K562 (cell line): ENCODE measurements around the gene PNCK. TPM values are rescaled to one million over a fixed set of nuclear protein-coding genes. Genes with fewer than 3 reads are reported as not detected.

Source experiments
- BHLHE40 ChIP-seq: IDR thresholded peaks from 2 replicates; pipeline ENCODE4 v1.6.1; 2011; ENCODE audit warnings: low read length, improper control_type of control experiment
- CAMTA2 ChIP-seq: fragments of 250-450 bp; sonication (Bioruptor Pico); conservative IDR thresholded peaks from 2 replicates; pipeline ENCODE4 v1.5.1; 2022
- ELF1 ChIP-seq: fragments of 200-800 bp; sonication (Bioruptor generic); IDR thresholded peaks from 2 replicates; pipeline ENCODE4 v1.6.1; 2016; ENCODE audit warnings: missing genetic modification characterization, missing compliant biosample characterization
- FOXJ2 ChIP-seq: fragments of 200-800 bp; sonication (Bioruptor generic); IDR thresholded peaks from 2 replicates; pipeline ENCODE4 v1.6.1; 2016; ENCODE audit warnings: missing genetic modification characterization, missing compliant biosample characterization
- GABPB1 ChIP-seq: sonication (generic); formaldehyde crosslinking; IDR thresholded peaks from 2 replicates; pipeline ENCODE4 v1.8.0; 2022; ENCODE audit warnings: mild to moderate bottlenecking, missing genetic modification reagents
- NCOA6 ChIP-seq: fragments of 450-650 bp; IDR thresholded peaks from 2 replicates; pipeline ENCODE4 v1.6.1; 2017; ENCODE audit warnings: mild to moderate bottlenecking
- RAD51 ChIP-seq: fragments of 450-650 bp; IDR thresholded peaks from 2 replicates; pipeline ENCODE4 v1.7.1; 2016; ENCODE audit warnings: low read depth, mild to moderate bottlenecking, borderline replicate concordance
- RB1 ChIP-seq: fragments of 450-650 bp; IDR thresholded peaks from 2 replicates; pipeline ENCODE4 v1.6.1; 2017; ENCODE audit warnings: low read depth, mild to moderate bottlenecking
- ZEB2 ChIP-seq: fragments of 450-650 bp; IDR thresholded peaks from 2 replicates; pipeline ENCODE4 v1.6.1; 2016
- ZFP1 ChIP-seq: fragments of 450-650 bp; formaldehyde crosslinking; IDR thresholded peaks from 2 replicates; pipeline ENCODE4 v1.4.0; 2020; ENCODE audit warnings: mild to moderate bottlenecking, mixed read lengths
- ZSCAN29 ChIP-seq: fragments of 450-650 bp; IDR thresholded peaks from 2 replicates; pipeline ENCODE4 v1.6.1; 2017
- polyA plus RNA-seq, 8 experiments: library from polyadenylated mRNA; depleted of rRNA in 4 of 8; stranded (reverse) in 5 of 8; unstranded in 3 of 8; fragments of >200 nt; fragmentation: Nextera tagmentation in 2 of 8; fragmentation: Illumina TruSeq in 1 of 8; extraction: Ambion mirVana in 2 of 8; extraction: Trizol in 1 of 8; gene quantifications; 2 replicates each; pipeline versions ENCODE4 v1.2.1 to v1.2.3, GENCODE V29; 2011 to 2014; ENCODE audit warnings: inconsistent platforms in 1 of 8, missing spikeins in 1 of 8
- total RNA-seq, 7 experiments: library from RNA; depleted of rRNA in 6 of 7; stranded (reverse); fragments of >200 nt in 6 of 7; fragmentation: Illumina TruSeq in 2 of 7; extraction: Trizol in 2 of 7; gene quantifications; 2 replicates each; pipeline versions ENCODE4 v1.2.1 to v1.2.3, GENCODE V29; 2011 to 2021; ENCODE audit warnings: low replicate concordance in 1 of 7
- TF ChIP-seq, protein P1 (sequence below), 2 experiments: fragments of 450-650 bp; formaldehyde crosslinking in 1 of 2; IDR thresholded peaks; 2 replicates each; pipeline versions ENCODE4 v1.4.0 to v1.6.1; 2014 to 2020; ENCODE audit warnings: mild to moderate bottlenecking in 2 of 2, borderline replicate concordance in 1 of 2, low read depth in 1 of 2
- TF ChIP-seq, protein P2 (sequence below): sonication (generic); formaldehyde crosslinking; IDR thresholded peaks from 2 replicates; pipeline ENCODE4 v1.8.0; 2022; ENCODE audit warnings: mild to moderate bottlenecking, missing genetic modification reagents
- TF ChIP-seq, protein P3 (sequence below): sonication (generic); formaldehyde crosslinking; IDR thresholded peaks from 2 replicates; pipeline ENCODE4 v1.8.1; 2023; ENCODE audit warnings: mild to moderate bottlenecking, missing genetic modification reagents, moderate library complexity
- TF ChIP-seq, protein P4 (sequence below): fragments of 250-450 bp; sonication (Bioruptor Pico); IDR thresholded peaks from 2 replicates; pipeline ENCODE4 v1.4.0; 2020; ENCODE audit warnings: mild to moderate bottlenecking, moderate library complexity

The PNCK gene
- total and polyA plus RNA-seq, 9 of the 15 experiments (the other 6 are each of a cell fraction or from before 2014, with no cell fraction given): 0.13 to 7.5 (median 1.2) TPM; not detected in 1

DNA sequence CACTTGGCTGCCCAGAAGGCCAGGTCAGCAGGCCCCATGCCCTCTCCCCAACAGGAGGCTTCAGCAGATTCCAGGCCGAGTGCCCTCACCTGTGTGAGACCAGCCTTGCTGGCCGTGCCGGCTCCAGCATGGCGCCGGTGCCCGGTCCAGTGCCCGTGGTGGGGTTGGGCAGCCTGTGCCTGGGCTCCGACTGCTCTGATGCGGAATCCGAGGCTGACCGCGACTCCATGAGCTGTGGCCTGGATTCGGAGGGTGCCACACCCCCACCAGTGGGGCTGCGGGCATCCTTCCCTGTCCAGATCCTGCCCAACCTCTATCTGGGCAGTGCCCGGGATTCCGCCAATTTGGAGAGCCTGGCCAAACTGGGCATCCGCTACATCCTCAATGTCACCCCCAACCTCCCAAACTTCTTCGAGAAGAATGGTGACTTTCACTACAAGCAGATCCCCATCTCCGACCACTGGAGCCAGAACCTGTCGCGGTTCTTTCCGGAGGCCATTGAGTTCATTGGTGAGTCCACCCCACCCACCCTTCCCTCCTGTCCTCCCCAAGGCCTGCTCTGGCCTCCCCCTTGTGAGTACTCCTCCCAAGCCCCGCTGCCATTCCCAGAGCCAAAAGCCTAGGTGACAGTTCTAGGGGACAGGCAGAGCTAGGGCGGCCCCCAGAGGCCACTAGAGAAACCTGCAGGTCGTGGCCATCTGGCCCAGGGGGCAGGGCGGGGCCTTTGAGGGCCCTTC, 24.3 kb downstream of the PNCK start (continued):
- no peak for TF ChIP-seq ZEB2
- TF ChIP-seq, protein P1, sequence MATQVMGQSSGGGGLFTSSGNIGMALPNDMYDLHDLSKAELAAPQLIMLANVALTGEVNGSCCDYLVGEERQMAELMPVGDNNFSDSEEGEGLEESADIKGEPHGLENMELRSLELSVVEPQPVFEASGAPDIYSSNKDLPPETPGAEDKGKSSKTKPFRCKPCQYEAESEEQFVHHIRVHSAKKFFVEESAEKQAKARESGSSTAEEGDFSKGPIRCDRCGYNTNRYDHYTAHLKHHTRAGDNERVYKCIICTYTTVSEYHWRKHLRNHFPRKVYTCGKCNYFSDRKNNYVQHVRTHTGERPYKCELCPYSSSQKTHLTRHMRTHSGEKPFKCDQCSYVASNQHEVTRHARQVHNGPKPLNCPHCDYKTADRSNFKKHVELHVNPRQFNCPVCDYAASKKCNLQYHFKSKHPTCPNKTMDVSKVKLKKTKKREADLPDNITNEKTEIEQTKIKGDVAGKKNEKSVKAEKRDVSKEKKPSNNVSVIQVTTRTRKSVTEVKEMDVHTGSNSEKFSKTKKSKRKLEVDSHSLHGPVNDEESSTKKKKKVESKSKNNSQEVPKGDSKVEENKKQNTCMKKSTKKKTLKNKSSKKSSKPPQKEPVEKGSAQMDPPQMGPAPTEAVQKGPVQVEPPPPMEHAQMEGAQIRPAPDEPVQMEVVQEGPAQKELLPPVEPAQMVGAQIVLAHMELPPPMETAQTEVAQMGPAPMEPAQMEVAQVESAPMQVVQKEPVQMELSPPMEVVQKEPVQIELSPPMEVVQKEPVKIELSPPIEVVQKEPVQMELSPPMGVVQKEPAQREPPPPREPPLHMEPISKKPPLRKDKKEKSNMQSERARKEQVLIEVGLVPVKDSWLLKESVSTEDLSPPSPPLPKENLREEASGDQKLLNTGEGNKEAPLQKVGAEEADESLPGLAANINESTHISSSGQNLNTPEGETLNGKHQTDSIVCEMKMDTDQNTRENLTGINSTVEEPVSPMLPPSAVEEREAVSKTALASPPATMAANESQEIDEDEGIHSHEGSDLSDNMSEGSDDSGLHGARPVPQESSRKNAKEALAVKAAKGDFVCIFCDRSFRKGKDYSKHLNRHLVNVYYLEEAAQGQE (IDR thresholded peaks at IDR 0.05; ENCODE audit: borderline replicate concordance): peak; percentile 25; the same call in 1 of the 2 replicates
- TF ChIP-seq, protein P1 (CRISPR knock-in tag; IDR thresholded peaks at IDR 0.05; ENCODE audit: low read depth): no peak
- no peak for TF ChIP-seq GABPB1 (CRISPR knock-in tag)
- TF ChIP-seq, protein P2, sequence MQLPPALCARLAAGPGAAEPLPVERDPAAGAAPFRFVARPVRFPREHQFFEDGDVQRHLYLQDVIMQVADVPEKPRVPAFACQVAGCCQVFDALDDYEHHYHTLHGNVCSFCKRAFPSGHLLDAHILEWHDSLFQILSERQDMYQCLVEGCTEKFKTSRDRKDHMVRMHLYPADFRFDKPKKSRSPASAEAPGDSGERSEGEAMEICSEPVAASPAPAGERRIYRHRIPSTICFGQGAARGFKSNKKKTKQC (CRISPR knock-in tag): no peak
- TF ChIP-seq, protein P3, sequence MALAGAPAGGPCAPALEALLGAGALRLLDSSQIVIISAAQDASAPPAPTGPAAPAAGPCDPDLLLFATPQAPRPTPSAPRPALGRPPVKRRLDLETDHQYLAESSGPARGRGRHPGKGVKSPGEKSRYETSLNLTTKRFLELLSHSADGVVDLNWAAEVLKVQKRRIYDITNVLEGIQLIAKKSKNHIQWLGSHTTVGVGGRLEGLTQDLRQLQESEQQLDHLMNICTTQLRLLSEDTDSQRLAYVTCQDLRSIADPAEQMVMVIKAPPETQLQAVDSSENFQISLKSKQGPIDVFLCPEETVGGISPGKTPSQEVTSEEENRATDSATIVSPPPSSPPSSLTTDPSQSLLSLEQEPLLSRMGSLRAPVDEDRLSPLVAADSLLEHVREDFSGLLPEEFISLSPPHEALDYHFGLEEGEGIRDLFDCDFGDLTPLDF (CRISPR knock-in tag): no peak
- no peak for TF ChIP-seq CAMTA2 (CRISPR knock-in tag)
- TF ChIP-seq NCOA6: no peak
- TF ChIP-seq ZSCAN29: no peak
- TF ChIP-seq RAD51: no peak
- no peak for TF ChIP-seq ELF1
- TF ChIP-seq FOXJ2 (tag): no peak
- TF ChIP-seq RB1: peak; percentile 20; the same call in 1 of the 2 replicates
- no peak for TF ChIP-seq BHLHE40
- TF ChIP-seq ZFP1: no peak
- TF ChIP-seq, protein P4, sequence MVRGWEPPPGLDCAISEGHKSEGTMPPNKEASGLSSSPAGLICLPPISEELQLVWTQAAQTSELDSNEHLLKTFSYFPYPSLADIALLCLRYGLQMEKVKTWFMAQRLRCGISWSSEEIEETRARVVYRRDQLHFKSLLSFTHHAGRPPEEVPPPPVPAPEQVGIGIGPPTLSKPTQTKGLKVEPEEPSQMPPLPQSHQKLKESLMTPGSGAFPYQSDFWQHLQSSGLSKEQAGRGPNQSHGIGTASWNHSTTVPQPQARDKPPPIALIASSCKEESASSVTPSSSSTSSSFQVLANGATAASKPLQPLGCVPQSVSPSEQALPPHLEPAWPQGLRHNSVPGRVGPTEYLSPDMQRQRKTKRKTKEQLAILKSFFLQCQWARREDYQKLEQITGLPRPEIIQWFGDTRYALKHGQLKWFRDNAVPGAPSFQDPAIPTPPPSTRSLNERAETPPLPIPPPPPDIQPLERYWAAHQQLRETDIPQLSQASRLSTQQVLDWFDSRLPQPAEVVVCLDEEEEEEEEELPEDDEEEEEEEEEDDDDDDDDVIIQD (CRISPR knock-in tag): no peak
